Measurements from ENCODE around the gene WNT1.

The WNT1 gene

GRCh38 chr12:48961801-48962200 is 16.3 kb upstream of the WNT1 start:
- no peak for DNase-seq

GRCh38 chr12:48965298-48965838 is 12.8 kb upstream of the WNT1 start:
- no peak for DNase-seq

- DNase-seq = no peak
These were observed 11.8 kb upstream of the WNT1 start for GRCh38 chr12:48966177-48966895.

GRCh38 chr12:48967991-48968390 is 10.1 kb upstream of the WNT1 start:
- DNase-seq = no peak

- no peak for DNase-seq
These were observed 9.7 kb upstream of the WNT1 start for GRCh38 chr12:48968467-48968866.

GRCh38 chr12:48969160-48969771 is 8.9 kb upstream of the WNT1 start:
- DNase-seq = no peak

GRCh38 chr12:48969833-48970701 is 8.1 kb upstream of the WNT1 start:
- DNase-seq = no peak

- DNase-seq = no peak
These were observed 7.3 kb upstream of the WNT1 start for GRCh38 chr12:48970702-48971334.

- no peak for DNase-seq
These were observed 5.7 kb upstream of the WNT1 start for GRCh38 chr12:48972213-48972951.

GRCh38 chr12:48972952-48973483 is 5.1 kb upstream of the WNT1 start:
- no peak for DNase-seq

- DNase-seq = no peak
These were observed 4.6 kb upstream of the WNT1 start for GRCh38 chr12:48973531-48973930.

- DNase-seq = no peak
These were observed 4.0 kb upstream of the WNT1 start for GRCh38 chr12:48973941-48974673.

- no peak for DNase-seq
These were observed 536 bp upstream of the WNT1 start for GRCh38 chr12:48977290-48978281.

- no peak for DNase-seq
These were observed 849 bp downstream of the WNT1 start for GRCh38 chr12:48978741-48979601.

- no peak for DNase-seq
These were observed 1.7 kb downstream of the WNT1 start for GRCh38 chr12:48979602-48980388.

GRCh38 chr12:48980389-48980952 is 2.3 kb downstream of the WNT1 start:
- no peak for DNase-seq

- no peak for DNase-seq
These were observed 3.0 kb downstream of the WNT1 start for GRCh38 chr12:48980953-48981756.
